Superior temporal gyrus (tissue), 1 donor: ENCODE data around the gene SP8.

ENCODE experiments used
- DNase-seq: peaks from one replicate; pipeline ENCODE4 v3.0.0-alpha.2; 2016; ENCODE audit errors: extremely low spot score

SP8 gene

DNA sequence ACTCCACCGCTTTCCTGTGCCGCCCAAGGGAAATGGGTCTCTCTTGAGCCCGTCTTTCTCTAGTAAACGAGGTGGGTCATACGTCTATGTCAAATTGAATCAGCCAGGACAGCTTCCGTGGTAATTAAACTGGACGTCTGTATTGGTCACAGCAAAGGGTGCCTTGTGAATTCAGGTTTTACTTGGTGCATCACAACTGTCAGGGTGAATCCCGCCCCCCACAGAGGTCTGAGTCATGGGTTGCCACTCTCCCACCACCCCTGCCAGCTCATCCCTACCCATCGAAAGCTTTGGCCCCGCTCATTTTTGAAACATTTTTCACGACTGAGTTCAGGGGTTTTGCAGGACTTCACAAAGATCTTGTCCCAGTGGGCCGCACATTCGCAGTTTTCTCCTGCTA, 8.0 kb upstream of the SP8 start:
- DNase-seq: no peak

- DNase-seq: no peak
These were observed 7.2 kb upstream of the SP8 start for GRCh38 chr7:20793694-20794394.

DNA sequence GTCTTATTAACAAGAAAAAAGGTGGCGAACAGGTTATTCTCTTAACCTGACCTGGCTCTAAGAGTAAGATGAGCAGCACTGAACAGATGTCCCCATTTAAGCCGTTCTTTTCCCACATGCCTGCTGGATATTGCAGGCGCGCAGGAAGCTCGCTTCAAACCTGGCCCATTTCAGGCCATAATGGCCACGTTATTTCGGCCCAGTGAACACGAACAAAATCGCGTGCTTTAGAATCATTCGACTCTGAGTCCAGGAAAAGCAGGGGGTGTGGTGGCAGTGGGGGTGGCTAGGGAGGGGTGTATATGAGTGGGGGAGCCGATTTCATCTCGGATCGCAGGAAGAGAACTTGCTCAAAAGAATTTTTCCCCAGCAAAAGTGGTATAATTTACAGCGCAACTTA, 6.6 kb upstream of the SP8 start:
- DNase-seq: no peak

DNA sequence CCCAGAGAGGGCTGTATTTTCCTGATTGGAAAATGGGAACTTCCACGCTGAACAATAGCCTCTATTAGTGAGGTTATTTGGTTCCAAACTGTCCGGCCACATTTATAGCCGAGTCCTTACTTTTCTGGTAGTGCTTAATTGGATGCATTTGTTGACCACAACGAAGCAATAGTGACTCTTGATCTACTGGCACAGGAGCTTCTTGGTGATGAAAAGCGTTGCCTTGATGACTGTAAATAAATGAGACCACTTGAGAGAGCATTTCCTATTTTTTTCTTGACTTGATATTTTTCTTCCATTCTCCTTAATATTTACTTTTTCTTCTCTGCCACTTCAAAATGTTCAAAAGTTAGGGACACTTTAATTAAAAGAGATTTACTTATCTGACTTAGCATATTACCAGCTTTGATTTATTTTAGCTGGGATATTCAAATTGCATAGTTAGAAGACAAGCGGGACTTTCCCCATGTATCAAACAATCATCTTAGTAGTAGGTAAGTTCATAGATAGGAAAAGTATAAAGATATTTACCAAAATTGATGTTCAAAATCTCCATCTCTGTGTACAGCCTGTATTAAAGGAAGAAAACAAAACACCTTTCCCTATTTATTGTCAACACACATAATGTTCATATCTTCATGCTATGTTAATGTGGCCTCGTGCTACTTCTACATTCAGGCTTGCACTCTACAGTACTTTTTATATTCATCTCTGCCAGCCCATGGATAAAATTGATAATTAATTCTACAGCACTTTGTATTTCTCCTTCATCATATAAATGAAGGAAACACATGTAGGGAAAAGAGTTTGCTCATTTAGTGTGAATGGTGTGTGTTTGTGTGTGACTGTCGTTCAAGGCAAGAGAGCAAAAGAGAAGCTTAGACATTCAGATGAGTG, 5.1 kb upstream of the SP8 start:
- no peak for DNase-seq

DNA sequence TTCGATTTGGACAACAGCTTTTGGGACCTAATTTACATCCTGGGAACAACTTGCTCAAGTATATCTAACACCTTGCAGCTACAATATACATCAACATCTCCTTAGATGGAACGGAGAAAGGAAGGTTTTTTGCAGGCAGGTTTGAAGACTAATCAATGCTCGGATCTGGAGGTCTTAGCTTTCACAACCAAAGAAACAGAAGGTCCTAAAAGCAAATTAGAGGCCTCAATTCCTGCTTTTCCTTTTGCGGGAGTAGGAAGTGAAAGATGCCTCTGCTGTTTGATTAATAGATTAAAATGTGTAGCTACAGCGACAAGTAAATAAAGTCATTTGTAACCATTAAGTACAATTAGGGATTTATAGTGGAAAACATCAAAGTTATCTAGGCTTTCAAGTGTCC, 3.7 kb upstream of the SP8 start:
- no peak for DNase-seq

- no peak for DNase-seq
These were observed 1.8 kb upstream of the SP8 start for GRCh38 chr7:20788420-20788990.

GRCh38 chr7:20787660-20788419, 1.2 kb upstream of the SP8 start:
- DNase-seq: no peak

GRCh38 chr7:20786421-20786778, 286 bp downstream of the SP8 start:
- DNase-seq: no peak

DNA sequence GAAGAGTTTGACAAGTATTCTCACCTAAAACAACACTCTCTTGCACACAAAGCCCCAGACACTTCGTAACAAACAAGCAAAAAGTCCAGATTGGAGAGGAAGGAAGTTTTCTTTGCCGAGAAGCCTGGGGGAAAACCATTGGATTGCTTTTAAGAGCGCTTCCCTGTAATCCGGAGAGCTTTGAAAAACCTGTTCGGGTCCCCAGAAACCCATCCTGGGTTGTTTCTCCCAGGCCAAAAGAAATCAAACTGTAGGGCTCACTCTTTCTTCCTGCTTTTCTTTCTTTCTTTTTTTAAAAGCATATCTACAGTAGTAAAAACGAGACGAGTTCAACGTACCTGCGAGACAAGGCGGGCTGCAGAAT, 655 bp downstream of the SP8 start:
- DNase-seq: no peak

DNA sequence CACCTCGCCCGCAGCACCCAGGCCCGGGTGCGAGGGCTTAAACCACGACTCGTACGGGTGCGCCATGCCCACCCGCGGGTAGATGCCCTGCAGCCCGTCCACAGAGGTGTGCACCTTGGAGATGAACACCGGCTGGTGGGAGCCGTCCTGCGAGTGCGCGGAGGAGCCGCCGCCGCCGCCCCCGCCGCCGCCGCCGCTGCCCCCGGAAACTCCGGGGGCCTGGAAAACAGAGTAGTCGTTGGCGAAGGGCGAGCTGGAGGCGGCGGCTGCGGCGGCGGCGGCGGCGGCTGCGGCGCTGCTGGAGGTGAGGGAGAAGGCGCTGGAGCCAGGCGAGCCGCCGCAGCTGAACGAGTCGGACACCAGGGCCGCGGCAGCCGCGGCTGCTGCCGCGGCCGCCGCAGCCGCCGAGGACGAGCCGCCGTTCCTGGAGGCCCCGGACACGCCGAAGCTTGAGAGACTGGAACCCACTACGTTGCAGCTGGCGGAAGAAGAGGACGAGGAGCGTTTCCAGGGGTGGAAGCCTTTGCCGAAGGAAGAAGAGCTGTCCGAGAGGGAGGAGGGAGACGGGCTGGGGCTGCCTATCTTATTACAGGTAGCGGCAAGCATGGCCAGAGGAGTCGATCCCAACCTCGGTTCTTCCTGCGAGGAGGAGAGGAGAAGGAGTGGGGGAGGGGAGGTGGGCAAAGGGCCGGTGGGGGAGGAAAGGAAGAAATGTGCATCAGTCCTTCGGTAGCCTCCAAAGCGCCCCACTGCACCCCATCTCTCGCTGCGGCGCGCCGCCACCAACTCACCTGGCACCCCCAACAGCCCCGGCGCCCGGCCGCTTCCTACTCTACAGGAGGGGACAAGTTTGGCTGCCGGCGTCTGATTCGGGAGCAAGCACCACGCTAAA, 1.3 kb downstream of the SP8 start:
- no peak for DNase-seq

DNA sequence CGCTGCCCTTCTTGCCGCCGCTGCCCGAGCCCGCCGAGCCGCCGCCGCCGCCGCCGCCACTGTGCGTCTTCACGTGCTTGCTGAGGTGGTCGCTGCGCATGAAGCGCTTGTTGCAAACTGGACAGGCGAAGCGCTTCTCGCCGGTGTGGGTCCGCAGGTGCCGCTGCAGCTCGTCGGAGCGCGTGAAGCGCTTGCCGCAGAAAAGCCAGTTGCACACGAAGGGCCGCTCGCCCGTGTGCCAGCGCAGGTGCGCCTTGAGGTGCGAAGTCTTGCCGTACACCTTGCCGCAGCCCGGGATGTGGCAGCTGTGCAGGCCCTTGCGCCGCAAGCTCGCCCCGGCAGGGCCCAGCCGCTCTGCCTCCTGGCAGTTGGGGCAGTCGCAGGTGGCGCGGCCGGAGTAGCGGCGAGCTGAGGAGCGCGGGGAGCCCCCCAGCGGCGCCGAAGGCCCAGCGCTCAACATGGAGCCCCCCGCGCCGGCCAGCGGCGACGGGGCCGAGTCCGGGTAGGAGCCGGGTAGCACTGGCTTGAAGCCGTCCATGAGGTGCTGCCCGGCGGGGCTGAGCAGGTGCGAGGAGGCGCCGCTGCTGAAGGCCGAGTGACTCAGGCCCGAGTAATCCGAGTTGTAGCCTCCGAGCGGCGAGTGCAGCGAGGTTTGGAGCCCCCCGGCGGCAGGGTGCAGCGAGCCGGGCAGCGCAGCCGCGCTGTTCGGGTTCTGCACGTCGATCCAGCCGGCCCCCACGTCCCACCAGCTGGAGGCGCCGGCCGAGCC, 2.1 kb downstream of the SP8 start:
- DNase-seq: no peak

DNA sequence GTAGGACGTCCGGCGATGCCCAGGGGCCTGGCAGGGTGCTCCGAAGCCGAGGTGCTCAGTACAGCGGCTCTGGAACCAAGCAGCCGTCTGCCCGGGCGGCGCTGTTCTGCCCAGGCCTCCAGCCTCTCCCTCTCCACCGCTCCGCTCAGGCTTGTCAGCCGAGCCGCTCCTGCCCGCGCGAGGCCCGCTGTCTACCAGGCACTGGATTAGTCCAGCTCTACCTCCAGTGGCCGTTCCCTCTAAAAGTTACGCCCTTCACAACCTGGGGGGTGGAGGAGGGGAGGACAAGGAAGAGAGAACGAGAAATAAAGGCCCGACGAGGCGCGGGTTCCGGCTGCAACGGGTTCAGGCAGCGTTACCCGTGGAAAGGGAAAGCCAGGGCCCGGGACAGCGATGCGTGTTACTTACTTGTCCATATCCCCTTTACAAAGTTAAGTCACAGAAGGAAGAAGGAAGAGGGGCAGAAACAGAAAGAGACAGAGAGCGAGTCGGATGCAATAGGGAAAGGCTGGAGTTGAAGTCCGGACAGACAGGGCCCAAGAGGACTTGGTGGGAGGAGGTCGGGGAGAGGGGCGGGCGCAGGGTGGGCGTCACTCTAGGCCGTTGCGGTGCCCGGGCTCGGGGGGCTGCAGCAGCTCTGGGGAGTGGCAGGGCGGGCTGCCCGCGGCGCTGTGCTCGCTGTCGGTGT, 2.8 kb downstream of the SP8 start:
- DNase-seq: no peak

GRCh38 chr7:20783125-20783699, 3.5 kb downstream of the SP8 start:
- no peak for DNase-seq

GRCh38 chr7:20779041-20779440, 7.6 kb downstream of the SP8 start:
- DNase-seq: no peak

- no peak for DNase-seq
These were observed 8.5 kb downstream of the SP8 start for GRCh38 chr7:20778063-20778721.

DNA sequence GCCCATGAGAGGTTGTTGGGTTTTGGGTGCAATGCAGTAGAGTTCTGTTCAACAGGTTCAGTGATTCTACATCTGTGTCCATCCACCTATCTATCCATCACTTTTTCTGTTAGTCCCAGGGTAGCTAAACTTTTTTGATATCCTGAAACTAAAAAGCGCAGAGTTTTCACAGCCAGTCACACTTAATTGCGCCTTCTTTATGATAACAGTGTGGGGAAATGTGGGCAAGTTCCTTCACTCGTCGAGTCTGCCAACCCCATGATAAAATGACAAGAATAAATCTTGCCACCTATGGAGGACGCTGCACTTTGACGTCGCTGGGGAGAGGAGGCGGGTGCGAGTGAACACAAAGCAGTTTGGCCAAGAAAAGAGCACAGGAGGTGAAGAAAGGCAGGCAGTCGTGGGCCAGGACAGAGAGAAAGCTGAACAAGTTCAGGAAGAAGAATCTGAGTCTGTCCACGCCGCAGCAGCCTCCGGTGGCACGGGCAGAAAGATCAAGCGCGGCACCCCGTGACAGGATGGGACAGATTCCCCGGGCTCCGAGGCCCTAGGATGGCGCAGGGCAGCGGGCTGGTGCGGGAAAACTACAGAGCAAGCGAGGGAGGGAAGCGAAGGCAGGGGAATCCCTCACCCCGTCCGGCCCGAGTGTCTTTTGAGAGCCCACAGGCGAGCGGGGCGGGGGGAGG, 9.2 kb downstream of the SP8 start:
- DNase-seq: no peak

GRCh38 chr7:20776942-20777341, 9.7 kb downstream of the SP8 start:
- no peak for DNase-seq

GRCh38 chr7:20776214-20776911, 10.3 kb downstream of the SP8 start:
- no peak for DNase-seq
